WTC11 (cell line): ENCODE data around the gene CADM1.

Experiments
- CREB1 ChIP-seq: sonication (generic); formaldehyde crosslinking; IDR thresholded peaks from 2 replicates; pipeline ENCODE4 v1.8.0; 2023; ENCODE audit warnings: mild to moderate bottlenecking, missing genetic modification reagents
- CREM ChIP-seq: sonication (generic); formaldehyde crosslinking; IDR thresholded peaks from 2 replicates; pipeline ENCODE4 v1.8.1; 2022; ENCODE audit warnings: mild to moderate bottlenecking, missing genetic modification reagents, moderate library complexity
- ESRRA ChIP-seq: sonication (generic); formaldehyde crosslinking; IDR thresholded peaks from 2 replicates; pipeline ENCODE4 v1.8.1; 2022; ENCODE audit warnings: mild to moderate bottlenecking, missing genetic modification reagents, borderline replicate concordance
- IRF2 ChIP-seq: sonication (generic); formaldehyde crosslinking; IDR thresholded peaks from 2 replicates; pipeline ENCODE4 v1.8.0; 2022; ENCODE audit warnings: low read depth, missing genetic modification reagents, borderline replicate concordance
- KAT7 ChIP-seq: sonication (generic); formaldehyde crosslinking; IDR thresholded peaks from 2 replicates; pipeline ENCODE4 v1.8.1; 2023; ENCODE audit warnings: missing genetic modification reagents, mild to moderate bottlenecking, borderline replicate concordance
- NFE2L1 ChIP-seq: sonication (generic); formaldehyde crosslinking; IDR thresholded peaks from 2 replicates; pipeline ENCODE4 v1.8.1; 2023; ENCODE audit warnings: missing genetic modification reagents
- NR3C1 ChIP-seq: sonication (generic); formaldehyde crosslinking; conservative IDR thresholded peaks from 2 replicates; pipeline ENCODE4 v1.8.1; 2023; ENCODE audit warnings: low read depth, mild to moderate bottlenecking, missing genetic modification reagents
- SMAD3 ChIP-seq: sonication (generic); formaldehyde crosslinking; IDR thresholded peaks from 2 replicates; pipeline ENCODE4 v1.8.0; 2022; ENCODE audit warnings: missing genetic modification reagents, mild to moderate bottlenecking, borderline replicate concordance
- TF ChIP-seq, protein P1 (sequence below): fragments of 200-600 bp; IDR thresholded peaks from 2 replicates; pipeline ENCODE4 v1.8.0; 2022; ENCODE audit warnings: antibody characterized with exemption
- TF ChIP-seq, protein P2 (sequence below): sonication (generic); formaldehyde crosslinking; IDR thresholded peaks from 2 replicates; pipeline ENCODE4 v1.8.1; 2023; ENCODE audit warnings: mild to moderate bottlenecking, missing genetic modification reagents
- TF ChIP-seq, protein P3 (sequence below): sonication (generic); formaldehyde crosslinking; IDR thresholded peaks from 2 replicates; pipeline ENCODE4 v1.8.1; 2022; ENCODE audit warnings: mild to moderate bottlenecking, moderate library complexity, missing genetic modification reagents
- TF ChIP-seq, protein P4 (sequence below): sonication (generic); formaldehyde crosslinking; IDR thresholded peaks from 2 replicates; pipeline ENCODE4 v1.8.1; 2023; ENCODE audit warnings: mild to moderate bottlenecking, missing genetic modification reagents, moderate library complexity

DNA sequence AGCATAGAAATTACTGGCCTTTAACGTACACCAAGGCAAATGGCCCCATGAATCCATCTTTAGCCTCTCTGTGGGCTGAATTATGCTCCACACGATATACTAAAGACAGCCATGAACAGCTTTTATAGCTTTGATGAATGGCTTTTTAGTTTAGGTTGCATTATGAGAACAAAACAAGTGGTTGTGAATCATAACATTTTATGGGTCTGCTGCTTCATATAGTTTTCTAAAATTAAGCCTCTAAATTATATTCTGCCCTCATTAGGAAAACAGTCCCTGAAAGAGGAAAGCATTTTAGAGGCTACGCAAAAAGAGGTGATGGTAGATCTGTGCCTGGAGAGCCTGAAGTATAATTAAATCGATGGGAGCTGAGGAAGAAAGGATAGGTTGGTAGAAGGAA is 221.3 kb downstream of the CADM1 start:
- TF ChIP-seq, protein P1, sequence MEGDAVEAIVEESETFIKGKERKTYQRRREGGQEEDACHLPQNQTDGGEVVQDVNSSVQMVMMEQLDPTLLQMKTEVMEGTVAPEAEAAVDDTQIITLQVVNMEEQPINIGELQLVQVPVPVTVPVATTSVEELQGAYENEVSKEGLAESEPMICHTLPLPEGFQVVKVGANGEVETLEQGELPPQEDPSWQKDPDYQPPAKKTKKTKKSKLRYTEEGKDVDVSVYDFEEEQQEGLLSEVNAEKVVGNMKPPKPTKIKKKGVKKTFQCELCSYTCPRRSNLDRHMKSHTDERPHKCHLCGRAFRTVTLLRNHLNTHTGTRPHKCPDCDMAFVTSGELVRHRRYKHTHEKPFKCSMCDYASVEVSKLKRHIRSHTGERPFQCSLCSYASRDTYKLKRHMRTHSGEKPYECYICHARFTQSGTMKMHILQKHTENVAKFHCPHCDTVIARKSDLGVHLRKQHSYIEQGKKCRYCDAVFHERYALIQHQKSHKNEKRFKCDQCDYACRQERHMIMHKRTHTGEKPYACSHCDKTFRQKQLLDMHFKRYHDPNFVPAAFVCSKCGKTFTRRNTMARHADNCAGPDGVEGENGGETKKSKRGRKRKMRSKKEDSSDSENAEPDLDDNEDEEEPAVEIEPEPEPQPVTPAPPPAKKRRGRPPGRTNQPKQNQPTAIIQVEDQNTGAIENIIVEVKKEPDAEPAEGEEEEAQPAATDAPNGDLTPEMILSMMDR = no peak
- TF ChIP-seq, protein P2, sequence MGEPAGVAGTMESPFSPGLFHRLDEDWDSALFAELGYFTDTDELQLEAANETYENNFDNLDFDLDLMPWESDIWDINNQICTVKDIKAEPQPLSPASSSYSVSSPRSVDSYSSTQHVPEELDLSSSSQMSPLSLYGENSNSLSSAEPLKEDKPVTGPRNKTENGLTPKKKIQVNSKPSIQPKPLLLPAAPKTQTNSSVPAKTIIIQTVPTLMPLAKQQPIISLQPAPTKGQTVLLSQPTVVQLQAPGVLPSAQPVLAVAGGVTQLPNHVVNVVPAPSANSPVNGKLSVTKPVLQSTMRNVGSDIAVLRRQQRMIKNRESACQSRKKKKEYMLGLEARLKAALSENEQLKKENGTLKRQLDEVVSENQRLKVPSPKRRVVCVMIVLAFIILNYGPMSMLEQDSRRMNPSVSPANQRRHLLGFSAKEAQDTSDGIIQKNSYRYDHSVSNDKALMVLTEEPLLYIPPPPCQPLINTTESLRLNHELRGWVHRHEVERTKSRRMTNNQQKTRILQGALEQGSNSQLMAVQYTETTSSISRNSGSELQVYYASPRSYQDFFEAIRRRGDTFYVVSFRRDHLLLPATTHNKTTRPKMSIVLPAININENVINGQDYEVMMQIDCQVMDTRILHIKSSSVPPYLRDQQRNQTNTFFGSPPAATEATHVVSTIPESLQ (CRISPR knock-in tag) = no peak
- TF ChIP-seq, protein P3, sequence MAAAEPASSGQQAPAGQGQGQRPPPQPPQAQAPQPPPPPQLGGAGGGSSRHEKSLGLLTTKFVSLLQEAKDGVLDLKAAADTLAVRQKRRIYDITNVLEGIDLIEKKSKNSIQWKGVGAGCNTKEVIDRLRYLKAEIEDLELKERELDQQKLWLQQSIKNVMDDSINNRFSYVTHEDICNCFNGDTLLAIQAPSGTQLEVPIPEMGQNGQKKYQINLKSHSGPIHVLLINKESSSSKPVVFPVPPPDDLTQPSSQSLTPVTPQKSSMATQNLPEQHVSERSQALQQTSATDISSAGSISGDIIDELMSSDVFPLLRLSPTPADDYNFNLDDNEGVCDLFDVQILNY (CRISPR knock-in tag) = no peak
- TF ChIP-seq CREM (CRISPR knock-in tag) (no peak), KAT7 (CRISPR knock-in tag) (no peak), NFE2L1 (no peak), NR3C1 (CRISPR knock-in tag) (no peak), SMAD3 (no peak), IRF2 (CRISPR knock-in tag) (no peak), CREB1 (CRISPR knock-in tag) (no peak), ESRRA (CRISPR knock-in tag) (no peak)
- TF ChIP-seq, protein P4, sequence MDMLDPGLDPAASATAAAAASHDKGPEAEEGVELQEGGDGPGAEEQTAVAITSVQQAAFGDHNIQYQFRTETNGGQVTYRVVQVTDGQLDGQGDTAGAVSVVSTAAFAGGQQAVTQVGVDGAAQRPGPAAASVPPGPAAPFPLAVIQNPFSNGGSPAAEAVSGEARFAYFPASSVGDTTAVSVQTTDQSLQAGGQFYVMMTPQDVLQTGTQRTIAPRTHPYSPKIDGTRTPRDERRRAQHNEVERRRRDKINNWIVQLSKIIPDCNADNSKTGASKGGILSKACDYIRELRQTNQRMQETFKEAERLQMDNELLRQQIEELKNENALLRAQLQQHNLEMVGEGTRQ (CRISPR knock-in tag) = no peak
